ENCODE measurements around the gene NDUFAF7. TPM values are rescaled to one million over a fixed set of nuclear protein-coding genes. Genes with fewer than 3 reads are reported as not detected.

The NDUFAF7 gene
- total RNA-seq, 1 experiment from 2014 or later = 25.0 TPM

DNA sequence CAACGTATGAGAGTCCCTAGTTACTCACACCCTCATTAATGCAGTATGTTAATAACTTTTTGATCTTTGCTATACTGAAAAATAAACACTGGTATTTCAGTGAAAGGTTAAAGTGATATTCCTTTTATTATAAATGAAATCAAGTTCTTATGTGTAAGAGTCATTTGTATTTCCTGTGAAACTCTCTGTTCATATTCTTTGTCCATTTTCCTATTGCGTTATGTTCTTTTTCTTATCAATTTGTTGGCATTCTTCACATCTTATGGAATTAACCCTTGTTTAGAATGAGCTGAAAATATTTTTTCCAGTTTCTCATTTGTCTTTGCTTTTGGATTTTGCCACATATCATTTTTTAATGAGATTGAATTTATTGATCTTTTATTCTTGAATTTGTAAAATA lies 44.8 kb downstream of the NDUFAF7 start:
- no peak overlapping the region for H3K27ac ChIP-seq (ENCODE audit: low read depth, low read length, poor library complexity, severe bottlenecking)
- DNase-seq (ENCODE audit: low spot score) = no peak
- no peak overlapping the region for H3K4me3 ChIP-seq (ENCODE audit: low read depth, low read length, poor library complexity, severe bottlenecking)
- no peaks in the 10 kb centered on the region for H3K4me1 ChIP-seq (ENCODE audit: insufficient read depth, low read length, poor library complexity, severe bottlenecking)
- H3K9me3 ChIP-seq (ENCODE audit: low read depth, low read length, poor library complexity, severe bottlenecking) = no peaks in the 10 kb centered on the region
- CTCF ChIA-PET = no interaction called here
- BruUV-seq (replicated peaks) = no TSS peak
- H3K27me3 ChIP-seq (replicated peaks; ENCODE audit: insufficient read depth, low read depth, low read length, poor library complexity) = no peaks in the 10 kb centered on the region
- H3K36me3 ChIP-seq (ENCODE audit: insufficient read depth, low read length, poor library complexity, severe bottlenecking) = peaks cover 63% of the 10 kb centered on the region
- intact Hi-C loops (cut with micrococcal nuclease; ENCODE audit: unreplicated experiment) = no loop called here
- POLR2A ChIA-PET (ENCODE audit: low non-redundant PET) = no interaction called here
- TF ChIP-seq, protein P1, sequence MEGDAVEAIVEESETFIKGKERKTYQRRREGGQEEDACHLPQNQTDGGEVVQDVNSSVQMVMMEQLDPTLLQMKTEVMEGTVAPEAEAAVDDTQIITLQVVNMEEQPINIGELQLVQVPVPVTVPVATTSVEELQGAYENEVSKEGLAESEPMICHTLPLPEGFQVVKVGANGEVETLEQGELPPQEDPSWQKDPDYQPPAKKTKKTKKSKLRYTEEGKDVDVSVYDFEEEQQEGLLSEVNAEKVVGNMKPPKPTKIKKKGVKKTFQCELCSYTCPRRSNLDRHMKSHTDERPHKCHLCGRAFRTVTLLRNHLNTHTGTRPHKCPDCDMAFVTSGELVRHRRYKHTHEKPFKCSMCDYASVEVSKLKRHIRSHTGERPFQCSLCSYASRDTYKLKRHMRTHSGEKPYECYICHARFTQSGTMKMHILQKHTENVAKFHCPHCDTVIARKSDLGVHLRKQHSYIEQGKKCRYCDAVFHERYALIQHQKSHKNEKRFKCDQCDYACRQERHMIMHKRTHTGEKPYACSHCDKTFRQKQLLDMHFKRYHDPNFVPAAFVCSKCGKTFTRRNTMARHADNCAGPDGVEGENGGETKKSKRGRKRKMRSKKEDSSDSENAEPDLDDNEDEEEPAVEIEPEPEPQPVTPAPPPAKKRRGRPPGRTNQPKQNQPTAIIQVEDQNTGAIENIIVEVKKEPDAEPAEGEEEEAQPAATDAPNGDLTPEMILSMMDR (conservative IDR thresholded peaks at IDR 0.05; ENCODE audit: low read depth, low read length) = no peak
- no peak for TF ChIP-seq EZH2 (IDR thresholded peaks at IDR 0.05; ENCODE audit: borderline replicate concordance, low read depth, low read length, poor library complexity, severe bottlenecking)

DNA sequence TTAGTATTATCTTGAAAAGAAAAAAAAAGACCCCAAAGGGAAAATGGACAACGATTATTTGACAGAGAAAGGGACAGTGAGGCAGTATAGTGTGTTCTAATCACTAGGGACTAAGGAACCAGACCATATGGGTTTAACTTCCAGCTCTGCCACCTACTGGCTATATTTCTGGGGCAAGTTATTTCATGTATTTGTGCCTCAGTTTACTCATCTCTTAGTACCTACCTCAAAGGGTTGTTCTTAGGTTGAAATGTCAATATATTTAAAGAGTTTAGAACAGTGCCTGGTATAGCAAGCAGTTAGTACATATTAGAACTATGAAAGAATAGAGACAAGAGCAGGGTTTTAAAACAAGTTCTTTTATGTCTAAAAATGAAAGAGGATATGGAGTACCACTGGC lies 50.5 kb downstream of the NDUFAF7 start:
- ChIA-PET CTCF (no interaction called here), POLR2A (ENCODE audit: low non-redundant PET) (no interaction called here)
- Histone ChIP-seq H3K27ac (ENCODE audit: low read depth, low read length, poor library complexity, severe bottlenecking) (no peak overlapping the region), H3K9me3 (ENCODE audit: low read depth, low read length, poor library complexity, severe bottlenecking) (no peaks in the 10 kb centered on the region), H3K27me3 (replicated peaks; ENCODE audit: insufficient read depth, low read depth, low read length, poor library complexity) (no peaks in the 10 kb centered on the region), H3K36me3 (ENCODE audit: insufficient read depth, low read length, poor library complexity, severe bottlenecking) (peaks cover 53% of the 10 kb centered on the region), H3K4me3 (ENCODE audit: low read depth, low read length, poor library complexity, severe bottlenecking) (no peak overlapping the region), H3K4me1 (ENCODE audit: insufficient read depth, low read length, poor library complexity, severe bottlenecking) (peaks cover 4% of the 10 kb centered on the region)
- intact Hi-C loops (cut with micrococcal nuclease; ENCODE audit: unreplicated experiment) = no loop called here
- no TSS peak for BruUV-seq (replicated peaks)
- TF ChIP-seq, protein P1 (conservative IDR thresholded peaks at IDR 0.05; ENCODE audit: low read depth, low read length) = peak; percentile 43; the same call in 1 of the 2 replicates
- TF ChIP-seq EZH2 (IDR thresholded peaks at IDR 0.05; ENCODE audit: borderline replicate concordance, low read depth, low read length, poor library complexity, severe bottlenecking) = no peak
- no peak for DNase-seq (ENCODE audit: low spot score)

DNA sequence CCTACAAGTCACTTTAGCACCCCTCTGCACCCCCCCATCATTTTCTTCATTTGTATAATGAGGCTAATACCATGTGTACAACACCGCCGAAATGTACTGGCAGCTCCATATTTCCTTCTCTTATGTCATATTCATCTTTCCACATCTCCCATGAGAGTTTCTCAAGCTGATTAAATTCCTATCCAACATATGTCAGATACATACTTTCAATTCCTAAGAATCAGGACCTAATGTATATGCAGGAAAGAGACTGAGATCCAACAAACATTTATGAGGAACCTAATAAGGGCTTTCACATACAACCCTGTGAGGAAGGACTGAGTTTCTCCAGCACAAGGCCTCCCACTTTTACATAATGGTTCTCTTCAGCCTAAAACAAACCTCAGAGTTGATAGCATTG lies 51.3 kb downstream of the NDUFAF7 start:
- ChIA-PET POLR2A (ENCODE audit: low non-redundant PET) (no interaction called here), CTCF (no interaction called here)
- DNase-seq (ENCODE audit: low spot score) = no peak
- no TSS peak for BruUV-seq (replicated peaks)
- no peak overlapping the region for H3K4me3 ChIP-seq (ENCODE audit: low read depth, low read length, poor library complexity, severe bottlenecking)
- intact Hi-C loops (cut with micrococcal nuclease; ENCODE audit: unreplicated experiment) = no loop called here
- peak overlapping the region; percentile 26 for H3K27ac ChIP-seq (ENCODE audit: low read depth, low read length, poor library complexity, severe bottlenecking)
- H3K36me3 ChIP-seq (ENCODE audit: insufficient read depth, low read length, poor library complexity, severe bottlenecking) = peaks cover 50% of the 10 kb centered on the region
- TF ChIP-seq EZH2 (IDR thresholded peaks at IDR 0.05; ENCODE audit: borderline replicate concordance, low read depth, low read length, poor library complexity, severe bottlenecking) = no peak
- TF ChIP-seq, protein P1 (conservative IDR thresholded peaks at IDR 0.05; ENCODE audit: low read depth, low read length) = no peak
- no peaks in the 10 kb centered on the region for H3K27me3 ChIP-seq (replicated peaks; ENCODE audit: insufficient read depth, low read depth, low read length, poor library complexity)
- no peaks in the 10 kb centered on the region for H3K9me3 ChIP-seq (ENCODE audit: low read depth, low read length, poor library complexity, severe bottlenecking)
- H3K4me1 ChIP-seq (ENCODE audit: insufficient read depth, low read length, poor library complexity, severe bottlenecking) = peaks cover 4% of the 10 kb centered on the region

All from A673 (cell line).